Activated gamma-delta T cell treated with Interleukin-2 at 50 U/mL for 16 hours (primary cell): Measurements from ENCODE around the gene FAM107B.
"Not testable (repeated sequence)": the region's sequence is repeated elsewhere in the genome, so short reads cannot be mapped to it uniquely, and the experiment has no call there.

Source experiments
- DNase-seq: peaks from one replicate; pipeline ENCODE4 v3.0.0-alpha.2; 2020

FAM107B gene

GRCh38 chr10:14774797-14775196, at the start of gene FAM107B:
Gene FAM107B (minus strand): TSS chr10:14774897. CDS start chr10:14774663, 234 bp downstream.
- no peak for DNase-seq

- DNase-seq, result no peak
Observed at GRCh38 chr10:14823966-14824365, 49.3 kb upstream of the FAM107B start.

- DNase-seq, result peak; percentile 31
Observed at GRCh38 chr10:14822879-14823755, 48.4 kb upstream of the FAM107B start.

- DNase-seq, result no peak
Observed at GRCh38 chr10:14821635-14822375, 47.1 kb upstream of the FAM107B start.

- no peak for DNase-seq
Observed at GRCh38 chr10:14820775-14821154, 46.1 kb upstream of the FAM107B start.

- DNase-seq, result no peak
Observed at GRCh38 chr10:14820010-14820774, 45.5 kb upstream of the FAM107B start.

GRCh38 chr10:14816717-14817116, 42.0 kb upstream of the FAM107B start:
- not testable (repeated sequence) for DNase-seq

GRCh38 chr10:14815681-14816080, 41.0 kb upstream of the FAM107B start:
- DNase-seq, result no peak

- no peak for DNase-seq
Observed at GRCh38 chr10:14812271-14812670, 37.6 kb upstream of the FAM107B start.

- DNase-seq, result no peak
Observed at GRCh38 chr10:14810969-14811953, 36.6 kb upstream of the FAM107B start.

GRCh38 chr10:14806318-14806717, 31.6 kb upstream of the FAM107B start:
- DNase-seq, result no peak

GRCh38 chr10:14803827-14804226, 29.1 kb upstream of the FAM107B start:
- no peak for DNase-seq

GRCh38 chr10:14801723-14802122, 27.0 kb upstream of the FAM107B start:
- no peak for DNase-seq

- no peak for DNase-seq
Observed at GRCh38 chr10:14800397-14800796, 25.7 kb upstream of the FAM107B start.

GRCh38 chr10:14798636-14799035, 23.9 kb upstream of the FAM107B start:
- DNase-seq, result no peak

GRCh38 chr10:14787938-14788337, 13.2 kb upstream of the FAM107B start:
- DNase-seq, result no peak

- DNase-seq, result no peak
Observed at GRCh38 chr10:14784459-14785055, 9.9 kb upstream of the FAM107B start.

GRCh38 chr10:14782691-14783363, 8.1 kb upstream of the FAM107B start:
- DNase-seq, result no peak

- DNase-seq, result no peak
Observed at GRCh38 chr10:14781763-14782162, 7.1 kb upstream of the FAM107B start.

- DNase-seq, result no peak
Observed at GRCh38 chr10:14779001-14779651, 4.4 kb upstream of the FAM107B start.
